ENCODE results near the gene RPRD1A. TPM values are rescaled to one million over a fixed set of nuclear protein-coding genes. Genes with fewer than 3 reads are reported as not detected.

RPRD1A gene
- total and polyA plus RNA-seq, 9 of the 15 experiments (the other 6 are each of a cell fraction or from before 2014, with no cell fraction given), result 30.2 to 142 (median 66.0) TPM

GRCh38 chr18:35972197-35973000 lies 95.0 kb downstream of the RPRD1A start, which contains the start of gene RMP24 (continued):
- TF ChIP-seq ZBTB40 (IDR thresholded peaks at IDR 0.05) (peak; percentile 99), ZBTB40 (CRISPR knock-in tag; IDR thresholded peaks at IDR 0.05) (no peak), ZBED1 (IDR thresholded peaks at IDR 0.05) (peak; percentile 66; the same call in 1 of the 2 replicates), GTF2F1 (IDR thresholded peaks at IDR 0.05; ENCODE audit: low read depth, low read length) (0 out of 2 replicates have a peak, but pooled peaks have one; percentile 59), RBM22 (IDR thresholded peaks at IDR 0.05; ENCODE audit: low read depth, low read length, poor library complexity, severe bottlenecking) (no peak), SRSF7 (optimal IDR thresholded peaks at IDR 0.05; ENCODE audit: low read depth, low read length) (no peak), SMARCC2 (IDR thresholded peaks at IDR 0.05; ENCODE audit: low read depth) (no peak), ZNF766 (CRISPR knock-in tag; conservative IDR thresholded peaks at IDR 0.05) (no peak), TAF9B (IDR thresholded peaks at IDR 0.05; ENCODE audit: partially characterized antibody) (peak; percentile 84), ZNF384 (IDR thresholded peaks at IDR 0.05; ENCODE audit: low read depth, low read length) (no peak), PURB (CRISPR knock-in tag; IDR thresholded peaks at IDR 0.05; ENCODE audit: low read depth) (no peak), ZKSCAN8 (CRISPR knock-in tag; IDR thresholded peaks at IDR 0.05) (no peak), ZNF263 (CRISPR knock-in tag; IDR thresholded peaks at IDR 0.05; ENCODE audit: borderline replicate concordance) (peak; percentile 46; the same call in 1 of the 2 replicates), ZNF184 (CRISPR knock-in tag; IDR thresholded peaks at IDR 0.05) (no peak), TAF15 (IDR thresholded peaks at IDR 0.05; ENCODE audit: low read depth, low read length) (no peak), CBX5 (IDR thresholded peaks at IDR 0.05; ENCODE audit: borderline replicate concordance, low read depth) (peak; percentile 89), THRA (IDR thresholded peaks at IDR 0.05) (no peak), RBFOX2 (IDR thresholded peaks at IDR 0.05; ENCODE audit: low read depth, low read length) (peak; percentile 94), ZNF764 (CRISPR knock-in tag; IDR thresholded peaks at IDR 0.05; ENCODE audit: low read depth) (no peak), HLTF (IDR thresholded peaks at IDR 0.05) (peak; percentile 29)
